GM12891 (cell line): Measurements from ENCODE around the gene PACSIN2.

Experiments used
- POLR2A ChIP-seq: IDR thresholded peaks from 2 replicates; pipeline ENCODE4 v1.6.1; 2011; ENCODE audit warnings: low read depth, low read length, control low read depth
- TAF1 ChIP-seq: IDR thresholded peaks from 2 replicates; pipeline ENCODE4 v1.6.1; 2011; ENCODE audit warnings: low read depth, low read length, control low read depth

GRCh38 chr22:42964994-42965699 lies 49.8 kb downstream of the PACSIN2 start:
- TF ChIP-seq POLR2A = no peak
- TF ChIP-seq TAF1 = no peak
